Measurements from ENCODE around the gene RIMS3.

Gene RIMS3

GRCh38 chr1:40664167-40664537, 1.3 kb downstream of the RIMS3 start:
- no peak for DNase-seq
- Histone ChIP-seq H3K36me3 (peaks cover 0 to 5% (median 2%) of the 10 kb centered on the region in 3 donors), H3K9me3 (no peaks in the 10 kb centered on the region), H3K27ac (peak overlapping the region; percentile 85 to 91), H3K4me3 (no peak overlapping the region), H3K4me1 (peaks cover 0 to 62% (median 50%) of the 10 kb centered on the region in 4 donors), H3K27me3 (no peaks in the 10 kb centered on the region)
- no peak for TF ChIP-seq CTCF (IDR thresholded peaks at IDR 0.05)
- intact Hi-C loops (cut with DNase I; ENCODE audit: low total_unique reads), result loop anchor here (10.0 kb wide), 1 partner anchor 49 kb away; no protein-coding TSS in a partner anchor

- peak overlapping the region; percentile 85 to 91 for H3K27ac ChIP-seq
- intact Hi-C loops (cut with DNase I; ENCODE audit: low total_unique reads), result loop anchor here (10.0 kb wide), 1 partner anchor 49 kb away; no protein-coding TSS in a partner anchor
These were observed 1.9 kb downstream of the RIMS3 start for GRCh38 chr1:40663324-40664166.

GRCh38 chr1:40662864-40663263, 2.6 kb downstream of the RIMS3 start:
- Histone ChIP-seq H3K4me3 (no peak overlapping the region), H3K9me3 (no peaks in the 10 kb centered on the region), H3K36me3 (peaks cover 0 to 14% (median 4%) of the 10 kb centered on the region in 3 donors), H3K4me1 (peaks cover 0 to 54% (median 47%) of the 10 kb centered on the region in 4 donors), H3K27ac (peak overlapping the region; percentile 85 to 91), H3K27me3 (no peaks in the 10 kb centered on the region)
- no peak for DNase-seq
- TF ChIP-seq CTCF (IDR thresholded peaks at IDR 0.05), result no peak
- intact Hi-C loops (cut with DNase I; ENCODE audit: low total_unique reads), result loop anchor here (10.0 kb wide), 1 partner anchor 48 kb away; no protein-coding TSS in a partner anchor

More at GRCh38 chr1:40663324-40664166, 1.9 kb downstream of the RIMS3 start:
- H3K4me3 ChIP-seq, result no peak overlapping the region
- no peaks in the 10 kb centered on the region for H3K9me3 ChIP-seq
- H3K36me3 ChIP-seq, result peaks cover 0 to 7% (median 4%) of the 10 kb centered on the region in 3 donors
- DNase-seq, result no peak
- no peaks in the 10 kb centered on the region for H3K27me3 ChIP-seq
- TF ChIP-seq CTCF (IDR thresholded peaks at IDR 0.05), result no peak
- peaks cover 0 to 56% (median 47%) of the 10 kb centered on the region in 4 donors for H3K4me1 ChIP-seq

GRCh38 chr1:40662151-40662550, 3.3 kb downstream of the RIMS3 start:
- Histone ChIP-seq H3K36me3 (peaks cover 0 to 14% (median 4%) of the 10 kb centered on the region in 3 donors), H3K9me3 (no peaks in the 10 kb centered on the region), H3K4me3 (no peak overlapping the region), H3K4me1 (peaks cover 0 to 54% (median 47%) of the 10 kb centered on the region in 4 donors), H3K27ac (peak overlapping the region; percentile 85 to 91), H3K27me3 (no peaks in the 10 kb centered on the region)
- DNase-seq, result no peak
- no peak for TF ChIP-seq CTCF (IDR thresholded peaks at IDR 0.05)
- intact Hi-C loops (cut with DNase I; ENCODE audit: low total_unique reads), result loop anchor here (10.0 kb wide), 1 partner anchor 47 kb away; no protein-coding TSS in a partner anchor

- Histone ChIP-seq H3K4me1 (peaks cover 0 to 53% (median 47%) of the 10 kb centered on the region in 4 donors), H3K36me3 (peaks cover 0 to 14% (median 4%) of the 10 kb centered on the region in 3 donors), H3K9me3 (no peaks in the 10 kb centered on the region), H3K27me3 (no peaks in the 10 kb centered on the region), H3K4me3 (no peak overlapping the region), H3K27ac (peak overlapping the region; percentile 85 to 91)
- intact Hi-C loops (cut with DNase I; ENCODE audit: low total_unique reads), result loop anchor here (10.0 kb wide), 1 partner anchor 47 kb away; no protein-coding TSS in a partner anchor
- peak in 1 of 2 donors; percentile 74 for DNase-seq
- TF ChIP-seq CTCF (IDR thresholded peaks at IDR 0.05), result no peak
These were observed 3.8 kb downstream of the RIMS3 start for GRCh38 chr1:40661678-40662077.

Data from tibial artery (tissue), 4 donors.